Posterior vena cava (tissue), 2 donors: Measurements from ENCODE around the gene EIF1AD. TPM values are rescaled to one million over a fixed set of nuclear protein-coding genes. Genes with fewer than 3 reads are reported as not detected.
A peak's percentile ranks its signal among the peaks of the same experiment; 100 is the strongest.

Experiments
- DNase-seq: peaks from one replicate; pipeline ENCODE4 v3.0.0-alpha.2; 2020; ENCODE audit warnings: low spot score
- intact Hi-C, 2 donors: fragments of 100-400 bp; cut with DNase I; formaldehyde crosslinking; loops; one replicate each; pipeline versions ENCODE4 v1.14.1 to v1.14.2; 2022 to 2023
- long read RNA-seq, 2 donors: library from polyadenylated mRNA; unstranded; transcript quantifications; one replicate each; pipeline ENCODE4 v2.0.0, GENCODE V29; 2020 to 2021
- total RNA-seq, 2 donors: library from RNA; stranded (reverse); fragmentation: NEBNext Ultra II Directional; extraction: Animal tissue kit (Norgen Biotek cat#: 25700); gene quantifications; one replicate each; pipeline ENCODE4 v1.2.1, GENCODE V29; 2021
- donor health status: DM: yes; HTN: yes; CAD: no.
- donor health status: DM: yes; HTN: yes; CAD: no.

The EIF1AD gene, protein sequence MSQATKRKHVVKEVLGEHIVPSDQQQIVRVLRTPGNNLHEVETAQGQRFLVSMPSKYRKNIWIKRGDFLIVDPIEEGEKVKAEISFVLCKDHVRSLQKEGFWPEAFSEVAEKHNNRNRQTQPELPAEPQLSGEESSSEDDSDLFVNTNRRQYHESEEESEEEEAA
- total RNA-seq, result 10 to 100 TPM; 24.8 to 24.9 TPM
- long read RNA-seq, donor 1, partial matches to known transcripts, result 0 of 4 reads
- long read RNA-seq, donor 1, other reads (novel, unspliced or antisense), result 3 of 4 reads
- long read RNA-seq, donor 2, partial matches to known transcripts, result 1 of 12 reads
- long read RNA-seq, donor 2, other reads (novel, unspliced or antisense), result 3 of 12 reads

DNA sequence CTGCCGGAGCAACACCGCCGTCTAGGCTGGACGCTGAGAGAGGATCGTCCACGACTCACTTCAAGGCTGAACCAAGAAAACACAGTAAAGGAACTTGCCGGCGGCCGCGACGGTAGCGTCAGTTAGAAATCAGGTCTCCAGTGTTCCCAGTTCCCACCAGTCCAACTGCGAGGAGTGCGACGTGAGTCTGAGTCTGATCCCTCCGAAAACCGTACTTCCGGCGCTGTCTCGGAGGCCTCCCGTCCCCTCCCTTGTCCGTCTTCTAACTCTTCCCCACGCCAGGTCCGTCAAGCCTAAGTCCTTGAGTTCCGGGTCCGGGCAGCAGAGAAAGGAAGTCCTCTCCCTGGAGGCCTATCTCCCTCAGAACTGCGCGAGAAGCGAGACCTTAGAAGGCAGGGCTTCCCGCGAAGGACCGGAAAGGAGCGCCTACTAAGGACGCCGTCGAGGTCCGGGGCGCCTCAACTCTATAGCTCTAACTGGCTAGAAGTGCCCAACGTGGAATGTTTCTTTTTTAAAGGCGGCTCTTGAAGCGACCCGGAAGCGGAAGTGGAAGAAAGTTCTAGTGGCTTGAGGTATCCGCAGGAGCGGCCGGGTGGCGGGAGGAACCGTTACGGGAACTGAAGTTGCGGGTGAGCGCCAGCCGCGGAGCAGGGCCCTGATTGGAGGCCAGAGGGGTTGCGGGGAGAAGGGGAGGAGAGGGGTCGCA is at the start of gene EIF1AD, which contains the start of gene BANF1:
TSS of gene EIF1AD (minus strand) at position 216 of the 706 bp plus-strand sequence. CDS start 1,768 bp downstream, outside the sequence.
TSS of gene BANF1 (plus strand) at position 562 of the 706 bp plus-strand sequence. CDS start 748 bp downstream, outside the sequence.
- intact Hi-C loops, result no loop called here
- peak; percentile 98 for DNase-seq

DNA sequence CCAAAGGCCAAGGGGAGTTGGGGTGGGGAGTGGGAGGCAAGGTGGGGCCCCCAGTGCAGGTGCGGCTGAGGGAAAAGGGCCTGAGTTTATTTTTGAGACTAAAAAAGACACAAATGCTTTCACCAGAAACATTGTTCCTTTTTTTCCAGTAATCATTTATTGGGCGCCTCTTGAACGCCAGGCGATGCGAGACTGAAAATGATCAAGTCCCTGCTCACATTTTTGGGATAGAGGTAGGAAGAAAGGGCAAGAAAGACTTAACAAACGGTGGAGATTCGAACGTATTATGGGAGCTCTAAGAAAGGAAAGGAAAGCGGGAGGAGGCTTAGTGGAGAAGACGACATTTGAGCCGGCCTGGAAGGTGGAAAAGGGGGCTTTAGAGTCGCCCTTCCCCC is 49.4 kb upstream of the EIF1AD start:
- DNase-seq, result no peak
- intact Hi-C loops, result no loop called here

- intact Hi-C loops, result no loop called here
- DNase-seq, result peak; percentile 44
These were observed 48.7 kb upstream of the EIF1AD start for GRCh38 chr11:66050581-66051231.

DNA sequence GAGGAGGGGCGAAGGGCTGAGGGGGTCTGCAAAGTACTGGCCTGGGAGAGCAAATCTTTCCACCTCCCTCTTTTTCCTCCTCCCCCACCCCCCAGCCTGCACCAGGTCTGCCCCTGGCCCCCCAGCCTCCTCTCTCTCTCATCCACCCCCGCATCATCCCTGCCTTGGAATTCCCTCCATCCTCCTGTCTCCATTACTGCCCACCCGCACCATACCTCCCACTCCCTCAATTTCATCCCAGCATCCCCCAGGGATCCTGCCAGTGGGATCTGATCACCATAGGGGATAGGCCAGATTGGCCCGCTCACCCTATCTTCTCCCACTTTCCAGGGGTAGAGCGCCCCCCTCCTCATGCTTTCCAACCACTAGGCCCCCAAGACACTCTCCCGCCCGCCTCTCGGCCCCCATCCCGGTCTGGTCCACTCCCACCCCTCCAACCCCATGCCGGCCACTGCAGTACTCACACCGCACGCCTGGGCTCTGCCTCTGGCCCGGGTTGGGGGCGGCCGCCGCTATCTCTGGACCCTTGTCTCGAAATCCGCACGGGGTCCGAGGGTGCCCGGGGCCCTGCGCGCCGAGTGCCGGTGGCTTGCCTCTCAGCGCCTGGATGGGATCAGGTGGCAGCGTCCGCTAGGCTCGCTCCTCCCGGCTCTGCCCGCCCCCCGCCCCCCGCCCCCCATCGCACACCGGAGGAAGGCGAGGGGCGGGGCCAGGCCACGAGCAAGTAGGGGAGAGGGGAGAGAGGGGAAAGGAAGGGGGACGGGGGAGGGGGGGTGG is 46.8 kb upstream of the EIF1AD start, which contains the start of gene GAL3ST3:
TSS of gene GAL3ST3 (minus strand) at position 615 of the 777 bp plus-strand sequence. CDS start 3,746 bp downstream, outside the sequence.
- DNase-seq, result no peak
- intact Hi-C loops, result no loop called here

GRCh38 chr11:66047541-66048365 is 45.8 kb upstream of the EIF1AD start:
- intact Hi-C loops, result no loop called here

GRCh38 chr11:66046901-66047300 is 44.9 kb upstream of the EIF1AD start:
- intact Hi-C loops, result no loop called here
- no peak for DNase-seq

More at GRCh38 chr11:66047541-66048365, 45.8 kb upstream of the EIF1AD start:
- no peak for DNase-seq

DNA sequence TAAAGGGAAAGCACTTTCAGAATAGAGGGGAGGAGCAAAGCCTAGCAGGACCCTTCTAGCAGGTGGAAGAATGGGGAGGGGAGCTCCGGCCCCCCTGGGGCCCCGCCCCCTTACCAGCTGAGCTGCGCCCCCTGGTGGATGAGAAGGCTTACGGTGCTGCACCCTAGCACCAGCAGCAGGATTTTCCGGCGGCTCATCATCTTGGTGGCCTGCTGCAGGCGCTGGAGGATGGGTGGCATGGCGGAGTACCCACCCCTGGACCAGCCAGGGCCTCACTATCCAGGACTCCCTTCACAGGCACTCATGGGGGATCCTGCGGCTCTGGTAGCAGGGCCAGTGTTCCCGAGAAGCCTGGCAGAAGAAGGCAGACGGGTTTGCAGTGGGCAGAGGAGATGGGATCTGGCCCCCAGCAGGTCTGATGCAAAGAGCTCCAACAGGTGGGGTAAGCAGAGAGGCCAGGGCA is 43.3 kb upstream of the EIF1AD start:
- DNase-seq, result peak; percentile 92
- intact Hi-C loops, result no loop called here

- no peak for DNase-seq
- intact Hi-C loops, result no loop called here
These were observed 42.8 kb upstream of the EIF1AD start for GRCh38 chr11:66044757-66045156.

GRCh38 chr11:66042996-66043906 is 41.3 kb upstream of the EIF1AD start:
- no peak for DNase-seq
- intact Hi-C loops, result no loop called here

- intact Hi-C loops, result no loop called here
- DNase-seq, result no peak
These were observed 40.5 kb upstream of the EIF1AD start for GRCh38 chr11:66042227-66042995.

DNA sequence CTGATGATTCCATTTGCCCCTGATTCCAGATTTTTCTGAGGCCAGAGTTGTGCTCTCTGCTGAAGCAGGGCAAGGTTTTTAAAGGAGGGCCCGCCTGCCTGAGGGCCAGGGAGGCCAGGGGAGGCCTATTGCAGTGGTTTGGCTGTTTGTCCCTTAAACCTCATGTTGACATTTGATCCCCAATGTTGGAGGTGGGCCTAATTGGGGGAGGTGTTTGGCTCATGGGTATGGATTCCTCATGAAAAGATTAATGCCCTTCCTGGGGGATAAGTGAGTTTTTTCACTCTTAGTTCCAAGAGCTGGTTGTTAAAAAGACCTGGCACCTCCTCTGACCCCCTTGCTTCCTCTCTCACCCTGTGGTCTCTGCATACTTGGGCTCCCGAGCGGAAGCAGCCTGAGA is 37.8 kb upstream of the EIF1AD start:
- intact Hi-C loops, result no loop called here
- DNase-seq, result no peak

DNA sequence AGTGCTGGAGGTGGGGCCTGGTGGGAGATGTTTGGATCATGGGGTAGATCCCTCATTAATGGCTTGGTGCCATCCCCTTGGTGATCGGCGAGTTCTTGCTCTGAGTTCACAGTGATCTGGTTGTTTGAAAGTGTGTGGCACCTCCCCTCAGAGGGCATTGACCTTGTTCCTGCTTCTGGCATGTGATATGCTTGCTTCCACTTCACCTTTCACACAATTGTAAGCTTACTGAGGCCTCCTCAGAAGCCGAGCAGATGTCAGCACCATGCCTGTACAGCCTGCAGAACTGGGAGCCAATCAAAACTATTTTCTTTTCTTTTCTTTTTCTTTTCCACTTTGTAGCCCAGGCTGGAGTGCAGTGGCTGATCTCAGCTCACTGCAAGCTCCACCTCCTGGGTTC is 35.4 kb upstream of the EIF1AD start:
- intact Hi-C loops, result no loop called here
- no peak for DNase-seq

DNA sequence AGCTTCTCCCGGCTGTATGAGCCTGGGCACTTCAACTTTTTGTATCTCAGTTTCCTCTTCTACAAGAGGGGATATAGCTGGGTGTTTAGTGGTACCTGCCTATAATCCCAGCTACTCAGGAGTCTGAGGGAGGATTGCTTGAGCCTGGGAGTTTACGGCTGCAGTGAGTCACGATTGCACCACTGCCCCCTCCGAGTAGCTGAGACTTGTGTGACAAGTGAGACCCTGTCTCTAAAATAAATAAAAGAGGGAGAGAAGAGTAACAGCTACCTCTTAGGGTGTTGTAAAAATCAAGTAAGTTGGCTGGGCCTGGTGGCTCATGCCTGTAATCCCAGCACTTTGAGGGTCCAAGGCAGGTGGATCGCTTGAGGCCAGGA is 34.4 kb upstream of the EIF1AD start:
- intact Hi-C loops, result no loop called here
- DNase-seq, result no peak

GRCh38 chr11:66035653-66036333 is 33.8 kb upstream of the EIF1AD start:
- intact Hi-C loops, result no loop called here
- no peak for DNase-seq

DNA sequence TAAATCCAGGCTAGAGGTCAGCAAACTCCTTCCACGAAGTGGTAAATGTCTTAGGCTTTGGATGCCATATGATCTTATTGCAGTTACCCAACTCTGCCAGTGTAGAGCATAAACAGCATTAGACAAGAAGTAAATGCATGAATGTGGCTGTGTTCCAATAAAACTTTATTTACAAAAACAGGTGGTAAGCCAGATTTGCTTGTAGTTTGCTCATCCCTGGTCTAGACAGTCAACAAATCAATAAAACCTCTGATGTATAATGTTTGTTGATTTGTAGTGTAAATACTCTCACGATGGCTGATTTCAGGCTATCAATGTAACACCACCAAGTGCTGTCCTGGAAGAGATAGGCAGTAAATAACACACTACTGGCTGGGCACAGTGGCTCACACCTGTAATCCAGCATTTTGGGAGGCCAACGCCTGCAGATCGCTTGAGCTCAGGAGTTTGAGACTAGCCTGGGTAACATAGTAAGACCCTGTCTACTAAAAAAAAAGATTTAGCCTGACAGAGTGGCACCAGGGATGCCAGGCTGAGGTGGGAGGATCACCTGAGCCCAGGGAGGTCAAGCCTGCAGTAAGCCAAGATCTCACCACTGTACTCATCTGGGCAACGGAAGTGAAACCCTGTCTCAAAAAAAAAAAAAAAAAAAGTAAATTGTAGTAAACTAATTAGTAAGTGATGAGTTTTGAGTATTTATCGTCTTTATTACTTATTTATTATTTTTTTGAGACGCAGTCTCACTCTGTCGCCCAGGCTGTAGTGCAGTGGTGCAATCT is 31.2 kb upstream of the EIF1AD start:
- no peak for DNase-seq
- intact Hi-C loops, result no loop called here
